Hepatocyte (in vitro differentiated cells): ENCODE measurements around the gene ADAMTS13. TPM values are rescaled to one million over a fixed set of nuclear protein-coding genes. Genes with fewer than 3 reads are reported as not detected.

Experiments used
- DNase-seq: peaks from one replicate; pipeline ENCODE4 v3.0.0-alpha.2; 2016; ENCODE audit warnings: low spot score
- H2AFZ ChIP-seq: fragments of 200-600 bp; sonication (generic); 2 replicates; pipeline ENCODE4 v1.6.0; 2016; ENCODE audit warnings: antibody characterized with exemption, mild to moderate bottlenecking
- H3K27ac ChIP-seq: fragments of 200-600 bp; sonication (generic); 2 replicates; pipeline ENCODE4 v1.5.1; 2016; ENCODE audit warnings: mild to moderate bottlenecking
- H3K27me3 ChIP-seq: fragments of 200-600 bp; sonication (generic); 2 replicates; pipeline ENCODE4 v1.6.1; 2016
- H3K36me3 ChIP-seq: fragments of 200-600 bp; sonication (generic); replicated peaks from 2 replicates; pipeline ENCODE4 v1.5.1; 2016; ENCODE audit warnings: low read depth; ENCODE audit not compliant: insufficient read depth
- H3K4me1 ChIP-seq: fragments of 200-600 bp; sonication (generic); 2 replicates; pipeline ENCODE4 v1.5.1; 2016; ENCODE audit warnings: mild to moderate bottlenecking, moderate library complexity; ENCODE audit not compliant: insufficient read depth
- H3K4me2 ChIP-seq: fragments of 200-600 bp; sonication (generic); 2 replicates; pipeline ENCODE4 v1.6.0; 2016
- H3K4me3 ChIP-seq: fragments of 200-600 bp; sonication (generic); 2 replicates; pipeline ENCODE4 v1.5.1; 2016; ENCODE audit warnings: mild to moderate bottlenecking
- H3K79me2 ChIP-seq: fragments of 200-600 bp; sonication (generic); 2 replicates; pipeline ENCODE4 v1.6.0; 2017; ENCODE audit warnings: mild to moderate bottlenecking
- H3K9me2 ChIP-seq: fragments of 200-600 bp; sonication (generic); replicated peaks from 2 replicates; pipeline ENCODE4 v1.6.0; 2017; ENCODE audit warnings: mild to moderate bottlenecking; ENCODE audit not compliant: insufficient read depth
- H3K9me3 ChIP-seq: fragments of 200-600 bp; sonication (generic); 2 replicates; pipeline ENCODE4 v1.5.1; 2016; ENCODE audit warnings: low read depth, mild to moderate bottlenecking
- H4K20me1 ChIP-seq: fragments of 200-600 bp; sonication (generic); 2 replicates; pipeline ENCODE4 v1.6.0; 2016; ENCODE audit warnings: mild to moderate bottlenecking; ENCODE audit not compliant: insufficient read depth, poor library complexity, severe bottlenecking
- EZH2 ChIP-seq: fragments of 200-600 bp; sonication (generic); IDR thresholded peaks from 2 replicates; pipeline ENCODE4 v1.6.1; 2016; ENCODE audit warnings: antibody characterized with exemption, mild to moderate bottlenecking, borderline replicate concordance
- EZH2phosphoT487 ChIP-seq: fragments of 200-600 bp; sonication (generic); IDR thresholded peaks from one replicate; pipeline ENCODE4 v1.6.1; 2018; ENCODE audit warnings: antibody characterized with exemption, mild to moderate bottlenecking, low read depth, moderate library complexity; ENCODE audit not compliant: unreplicated experiment, severe bottlenecking
- WGBS: methylation state at CpG from one replicate; pipeline ENCODE4 v1.1.6; 2016; ENCODE audit warnings: low lambda C conversion rate; ENCODE audit errors: missing lambda C conversion rate; 5-methylcytosine and 5-hydroxymethylcytosine counted together
- polyA plus RNA-seq: library from polyadenylated mRNA; unstranded; fragments of >200 nt; fragmentation: Nextera tagmentation; extraction: Ambion mirVana; gene quantifications from 2 replicates; pipeline ENCODE4 v1.2.1, GENCODE V29; 2016
- total RNA-seq: library from RNA; depleted of rRNA; stranded (reverse); fragments of >200 nt; gene quantifications from 2 replicates; pipeline ENCODE4 v1.2.3, GENCODE V29; 2014
- TF ChIP-seq, protein P1 (sequence below): fragments of 200-600 bp; sonication (generic); IDR thresholded peaks from 2 replicates; pipeline ENCODE4 v1.5.1; 2016; ENCODE audit warnings: antibody characterized with exemption, mild to moderate bottlenecking; ENCODE audit not compliant: poor library complexity

The ADAMTS13 gene
- total and polyA plus RNA-seq, 2 experiments from 2014 or later = 6.5 to 6.8 TPM

DNA sequence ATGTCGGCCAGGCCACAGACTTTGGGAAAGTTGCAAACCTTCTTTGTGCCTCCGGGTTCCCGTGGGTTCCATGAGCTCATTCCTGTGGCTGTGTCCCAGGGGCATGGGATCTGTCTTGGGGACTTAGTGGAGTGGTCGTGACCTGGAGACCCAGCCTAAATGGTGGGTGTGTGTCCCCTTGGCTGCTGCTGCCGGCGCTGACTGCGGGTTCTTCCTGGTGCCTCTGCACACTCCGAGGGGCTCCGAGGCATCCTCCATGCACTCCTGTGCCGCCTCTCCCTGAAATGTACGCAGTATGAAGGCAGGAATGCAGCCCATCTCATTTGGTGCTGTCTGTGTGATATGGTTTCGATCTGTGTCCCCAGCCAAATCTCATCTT lies 77.7 kb downstream of the ADAMTS13 start:
- 80% methylated on average over 12 of the region's 12 CpGs for WGBS
- no peaks in the 10 kb centered on the region for H3K4me1 ChIP-seq
- no peak overlapping the region for H2AFZ ChIP-seq
- TF ChIP-seq EZH2 (no peak), EZH2phosphoT487 (no peak)
- TF ChIP-seq, protein P1, sequence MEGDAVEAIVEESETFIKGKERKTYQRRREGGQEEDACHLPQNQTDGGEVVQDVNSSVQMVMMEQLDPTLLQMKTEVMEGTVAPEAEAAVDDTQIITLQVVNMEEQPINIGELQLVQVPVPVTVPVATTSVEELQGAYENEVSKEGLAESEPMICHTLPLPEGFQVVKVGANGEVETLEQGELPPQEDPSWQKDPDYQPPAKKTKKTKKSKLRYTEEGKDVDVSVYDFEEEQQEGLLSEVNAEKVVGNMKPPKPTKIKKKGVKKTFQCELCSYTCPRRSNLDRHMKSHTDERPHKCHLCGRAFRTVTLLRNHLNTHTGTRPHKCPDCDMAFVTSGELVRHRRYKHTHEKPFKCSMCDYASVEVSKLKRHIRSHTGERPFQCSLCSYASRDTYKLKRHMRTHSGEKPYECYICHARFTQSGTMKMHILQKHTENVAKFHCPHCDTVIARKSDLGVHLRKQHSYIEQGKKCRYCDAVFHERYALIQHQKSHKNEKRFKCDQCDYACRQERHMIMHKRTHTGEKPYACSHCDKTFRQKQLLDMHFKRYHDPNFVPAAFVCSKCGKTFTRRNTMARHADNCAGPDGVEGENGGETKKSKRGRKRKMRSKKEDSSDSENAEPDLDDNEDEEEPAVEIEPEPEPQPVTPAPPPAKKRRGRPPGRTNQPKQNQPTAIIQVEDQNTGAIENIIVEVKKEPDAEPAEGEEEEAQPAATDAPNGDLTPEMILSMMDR = no peak
- H3K4me3 ChIP-seq = no peak overlapping the region
- H3K4me2 ChIP-seq = no peak overlapping the region
- no peaks in the 10 kb centered on the region for H3K36me3 ChIP-seq
- no peaks in the 10 kb centered on the region for H3K9me2 ChIP-seq
- peaks cover 4% of the 10 kb centered on the region for H3K9me3 ChIP-seq
- no peak for DNase-seq
- no peaks in the 10 kb centered on the region for H4K20me1 ChIP-seq
- no peaks in the 10 kb centered on the region for H3K27me3 ChIP-seq
- no peaks in the 10 kb centered on the region for H3K79me2 ChIP-seq
- H3K27ac ChIP-seq = no peak overlapping the region

DNA sequence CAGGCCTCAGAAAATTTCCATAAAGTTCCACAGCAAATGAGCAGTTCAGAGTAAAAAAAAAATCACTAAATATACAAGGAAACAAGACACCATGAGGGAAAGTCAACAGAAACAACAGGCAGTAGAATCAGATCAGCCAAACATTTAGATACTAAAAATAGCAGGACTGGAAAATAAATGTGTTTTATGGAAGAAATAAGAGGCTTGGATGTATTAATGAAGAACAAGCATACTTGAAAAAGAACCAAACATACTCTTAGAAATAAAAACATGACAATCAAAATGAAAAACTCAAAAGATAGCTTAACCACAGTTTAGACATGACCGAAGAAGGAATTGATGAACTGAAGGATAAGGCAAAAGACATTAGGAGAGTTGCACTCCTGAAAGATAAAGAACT lies 79.9 kb downstream of the ADAMTS13 start:
- TF ChIP-seq EZH2phosphoT487 = no peak
- TF ChIP-seq, protein P1 = no peak
- no peak for TF ChIP-seq EZH2
- Histone ChIP-seq H3K36me3 (no peaks in the 10 kb centered on the region), H3K4me3 (no peak overlapping the region), H3K4me1 (no peaks in the 10 kb centered on the region), H3K27ac (no peak overlapping the region), H4K20me1 (no peaks in the 10 kb centered on the region), H2AFZ (no peak overlapping the region), H3K27me3 (no peaks in the 10 kb centered on the region), H3K79me2 (no peaks in the 10 kb centered on the region), H3K9me2 (no peaks in the 10 kb centered on the region), H3K4me2 (no peak overlapping the region), H3K9me3 (peaks cover 4% of the 10 kb centered on the region)
- WGBS = 94% methylated on average over 1 of the region's 1 CpG
- no peak for DNase-seq

DNA sequence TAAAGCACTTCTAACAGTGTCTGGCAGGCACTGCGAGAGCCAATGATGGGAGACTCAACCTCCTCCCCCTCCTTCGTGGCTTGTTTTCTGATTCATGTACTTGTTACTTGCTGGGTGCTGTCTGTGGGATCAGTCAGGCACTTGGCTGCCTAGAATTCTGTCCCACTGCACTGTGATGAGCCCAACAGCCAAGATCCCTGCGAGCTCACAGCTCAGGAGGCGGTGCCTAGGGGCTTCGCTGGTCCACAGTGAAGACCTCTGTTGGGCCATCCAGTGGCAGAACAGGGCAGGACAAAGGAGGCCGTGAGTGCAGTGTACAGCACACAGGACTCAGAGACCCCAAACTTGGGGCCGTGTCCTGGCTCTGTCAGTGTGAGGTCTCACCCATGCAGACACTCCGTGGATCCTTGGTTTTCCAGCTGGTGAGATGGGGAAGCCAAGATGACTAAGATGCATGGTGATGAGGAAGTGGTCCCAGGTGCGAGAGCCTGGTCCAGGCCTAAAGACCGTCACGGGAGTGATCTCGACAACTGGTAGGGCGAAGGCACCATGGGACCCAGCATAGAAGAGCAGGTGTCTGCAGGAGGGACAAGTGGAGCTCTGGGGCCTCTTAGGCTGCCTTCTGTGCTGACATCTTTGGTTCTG lies 83.1 kb downstream of the ADAMTS13 start:
- Histone ChIP-seq H4K20me1 (no peaks in the 10 kb centered on the region), H2AFZ (no peak overlapping the region), H3K79me2 (no peaks in the 10 kb centered on the region), H3K4me1 (peaks cover 15% of the 10 kb centered on the region), H3K4me3 (no peak overlapping the region), H3K4me2 (no peak overlapping the region), H3K9me3 (peaks cover 4% of the 10 kb centered on the region), H3K36me3 (no peaks in the 10 kb centered on the region), H3K27me3 (no peaks in the 10 kb centered on the region), H3K27ac (no peak overlapping the region), H3K9me2 (no peaks in the 10 kb centered on the region)
- DNase-seq = no peak
- 93% methylated on average over 13 of the region's 13 CpGs for WGBS
- TF ChIP-seq EZH2 (no peak), EZH2phosphoT487 (no peak)
- TF ChIP-seq, protein P1 = no peak
